OCI-LY3 (cell line): ENCODE data around the gene BIK.

Source experiments
- CTCF ChIP-seq: fragments of 200-600, 300-600 bp; sonication (generic); IDR thresholded peaks from 2 replicates; pipeline ENCODE4 v1.5.1; 2014; ENCODE audit warnings: antibody characterized with exemption, low read length, low read depth
- EZH2phosphoT487 ChIP-seq: fragments of 200-600 bp; shearing (Covaris generic); IDR thresholded peaks from 2 replicates; pipeline ENCODE4 v1.6.1; 2018; ENCODE audit warnings: antibody characterized with exemption, mixed run types, low read depth

GRCh38 chr22:43144949-43145348 lies 34.4 kb downstream of the BIK start:
- TF ChIP-seq CTCF (no peak), EZH2phosphoT487 (no peak)
